Ramos (cell line): Measurements from ENCODE around the gene COX6A1.
"Not testable (repeated sequence)": the region's sequence is repeated elsewhere in the genome, so short reads cannot be mapped to it uniquely, and the experiment has no call there.

Experiments
- in situ Hi-C: fragments of 300-500 bp; cut with MboI; formaldehyde crosslinking; loops from one replicate; pipeline ENCODE4 v1.14.3; 2022; ENCODE audit warnings: low sequenced_read_pairs; ENCODE audit not compliant: unreplicated experiment

The COX6A1 gene

GRCh38 chr12:120463712-120464111 lies 25.8 kb downstream of the COX6A1 start:
- in situ Hi-C loops = no loop called here

- in situ Hi-C loops = no loop called here
Measured at GRCh38 chr12:120465756-120466155, 27.8 kb downstream of the COX6A1 start.

- in situ Hi-C loops = no loop called here
Measured at GRCh38 chr12:120466560-120467315, 28.8 kb downstream of the COX6A1 start.

- in situ Hi-C loops = no loop called here
Measured at GRCh38 chr12:120467439-120467838, 29.5 kb downstream of the COX6A1 start.

GRCh38 chr12:120468325-120468820 lies 30.5 kb downstream of the COX6A1 start:
- in situ Hi-C loops = no loop called here

- in situ Hi-C loops = no loop called here
Measured at GRCh38 chr12:120468821-120469449, 31.0 kb downstream of the COX6A1 start.

- in situ Hi-C loops = no loop called here
Measured at GRCh38 chr12:120469450-120470149, 31.7 kb downstream of the COX6A1 start, which contains the start of gene SRSF9. Gene SRSF9, minus strand, starts transcription at chr12:120469748. Its CDS starts 139 bp downstream, at chr12:120469609.

- in situ Hi-C loops = no loop called here
Measured at GRCh38 chr12:120470150-120470784, 32.4 kb downstream of the COX6A1 start.

- in situ Hi-C loops = no loop called here
Measured at GRCh38 chr12:120472521-120472920, 34.6 kb downstream of the COX6A1 start.

- in situ Hi-C loops = no loop called here
Measured at GRCh38 chr12:120473807-120474615, 36.1 kb downstream of the COX6A1 start.

GRCh38 chr12:120474616-120474960 lies 36.7 kb downstream of the COX6A1 start:
- in situ Hi-C loops = no loop called here

- in situ Hi-C loops = no loop called here
Measured at GRCh38 chr12:120475643-120476042, 37.7 kb downstream of the COX6A1 start.

- in situ Hi-C loops = no loop called here
Measured at GRCh38 chr12:120479458-120479857, 41.5 kb downstream of the COX6A1 start.

- in situ Hi-C loops = no loop called here
Measured at GRCh38 chr12:120480211-120480610, 42.3 kb downstream of the COX6A1 start.

- in situ Hi-C loops = no loop called here
Measured at GRCh38 chr12:120481022-120481767, 43.3 kb downstream of the COX6A1 start.

GRCh38 chr12:120483621-120484020 lies 45.7 kb downstream of the COX6A1 start:
- in situ Hi-C loops = no loop called here

GRCh38 chr12:120485961-120486881 lies 48.3 kb downstream of the COX6A1 start:
- in situ Hi-C loops = no loop called here

- in situ Hi-C loops = not testable (repeated sequence)
Measured at GRCh38 chr12:120487552-120487951, 49.6 kb downstream of the COX6A1 start.
